GM23338 (cell line): Measurements from ENCODE around the gene PPM1H. TPM values are rescaled to one million over a fixed set of nuclear protein-coding genes. Genes with fewer than 3 reads are reported as not detected.
A peak's percentile ranks its signal among the peaks of the same experiment; 100 is the strongest.

Source experiments
- ATAC-seq: fragments of 200-7000 bp; cut with Tn5 transposase; 3 replicates; pipeline ENCODE4 v1.9.1; 2020
- DNase-seq: peaks from one replicate; pipeline ENCODE4 v3.0.0-alpha.2; 2015; ENCODE audit warnings: low spot score
- H2AFZ ChIP-seq: fragments of 200-600 bp; sonication (generic); 2 replicates; pipeline ENCODE4 v1.8.0; 2016; ENCODE audit warnings: antibody characterized with exemption, mild to moderate bottlenecking, moderate library complexity
- H3F3A ChIP-seq: fragments of 200-600 bp; sonication (generic); replicated peaks from 2 replicates; pipeline ENCODE4 v1.8.0; 2017; ENCODE audit warnings: antibody characterized with exemption, mixed run types, low read depth
- H3K27ac ChIP-seq: fragments of 200-600 bp; sonication (generic); 2 replicates; pipeline ENCODE4 v1.6.1; 2016; ENCODE audit warnings: low read depth
- H3K27me3 ChIP-seq: fragments of 200-600 bp; sonication (generic); 2 replicates; pipeline ENCODE4 v1.8.0; 2016; ENCODE audit warnings: mild to moderate bottlenecking, mixed run types, moderate library complexity; ENCODE audit not compliant: insufficient read depth
- H3K36me3 ChIP-seq: fragments of 200-600 bp; sonication (generic); 2 replicates; pipeline ENCODE4 v1.8.0; 2016; ENCODE audit warnings: mild to moderate bottlenecking; ENCODE audit not compliant: insufficient read depth
- H3K4me1 ChIP-seq: fragments of 200-600 bp; sonication (generic); 2 replicates; pipeline ENCODE4 v1.8.0; 2016; ENCODE audit warnings: mild to moderate bottlenecking, moderate library complexity; ENCODE audit not compliant: insufficient read depth
- H3K4me2 ChIP-seq: fragments of 200-600 bp; sonication (generic); 2 replicates; pipeline ENCODE4 v1.7.1; 2017; ENCODE audit warnings: mixed run types
- H3K4me3 ChIP-seq: fragments of 200-600 bp; sonication (generic); 2 replicates; pipeline ENCODE4 v1.6.1; 2016; ENCODE audit warnings: mixed run types
- H3K79me2 ChIP-seq: fragments of 200-600 bp; sonication (generic); replicated peaks from 2 replicates; pipeline ENCODE4 v1.8.0; 2017; ENCODE audit warnings: mild to moderate bottlenecking; ENCODE audit not compliant: insufficient read depth
- H3K9me2 ChIP-seq: fragments of 200-600 bp; sonication (generic); 2 replicates; pipeline ENCODE4 v1.8.0; 2017; ENCODE audit not compliant: insufficient read depth
- H4K20me1 ChIP-seq: fragments of 200-600 bp; sonication (generic); replicated peaks from 2 replicates; pipeline ENCODE4 v1.8.0; 2017; ENCODE audit warnings: mild to moderate bottlenecking; ENCODE audit not compliant: insufficient read depth
- H3K27ac Mint-ChIP-seq: 2 replicates; pipeline ENCODE4 v1.8.0; 2020; ENCODE audit warnings: inconsistent platforms, mild to moderate bottlenecking, moderate library complexity, mixed read lengths
- H3K27me3 Mint-ChIP-seq: 3 replicates; pipeline ENCODE4 v1.8.0; 2022; ENCODE audit warnings: low read depth, mild to moderate bottlenecking, moderate library complexity, mixed read lengths, inconsistent platforms; ENCODE audit not compliant: insufficient read depth, poor library complexity
- H3K36me3 Mint-ChIP-seq: 3 replicates; pipeline ENCODE4 v1.8.0; 2021; ENCODE audit warnings: low read depth, mild to moderate bottlenecking, inconsistent platforms, moderate library complexity, mixed read lengths
- H3K4me1 Mint-ChIP-seq: 3 replicates; pipeline ENCODE4 v1.8.0; 2020; ENCODE audit warnings: mild to moderate bottlenecking, inconsistent platforms, mixed read lengths
- H3K4me3 Mint-ChIP-seq: 3 replicates; pipeline ENCODE4 v1.8.0; 2021; ENCODE audit warnings: moderate library complexity, mild to moderate bottlenecking, inconsistent platforms, mixed read lengths
- H3K9me3 Mint-ChIP-seq: 3 replicates; pipeline ENCODE4 v1.8.0; 2020; ENCODE audit warnings: moderate library complexity, mild to moderate bottlenecking, inconsistent platforms, mixed read lengths
- CREB1 ChIP-seq: fragments of 250-450 bp; sonication (Bioruptor Pico); IDR thresholded peaks from 2 replicates; pipeline ENCODE4 v1.5.0; 2020; ENCODE audit warnings: low read depth, mild to moderate bottlenecking, moderate library complexity
- CTCF ChIP-seq, 2 experiments: fragments of 200-600 bp in 1 of 2; sonication (generic) in 1 of 2; conservative IDR thresholded peaks; 2 replicates each; pipeline versions ENCODE4 v1.5.1 to v1.6.1; 2016 to 2017; ENCODE audit warnings: antibody characterized with exemption in 2 of 2, low read depth in 2 of 2, mild to moderate bottlenecking in 2 of 2, moderate library complexity in 1 of 2
- ETS1 ChIP-seq: IDR thresholded peaks from 2 replicates; pipeline ENCODE4 v1.6.1; 2016; ENCODE audit warnings: antibody characterized with exemption
- EZH2 ChIP-seq: fragments of 200-600 bp; sonication (generic); IDR thresholded peaks from one replicate; pipeline ENCODE4 v1.8.0; 2017; ENCODE audit warnings: antibody characterized with exemption, mild to moderate bottlenecking, low read depth; ENCODE audit not compliant: unreplicated experiment
- EZH2phosphoT487 ChIP-seq: fragments of 200-600 bp; sonication (generic); IDR thresholded peaks from one replicate; pipeline ENCODE4 v1.8.1; 2018; ENCODE audit warnings: antibody characterized with exemption; ENCODE audit not compliant: unreplicated experiment
- JUNB ChIP-seq: IDR thresholded peaks from one replicate; pipeline ENCODE4 v1.6.1; 2016; ENCODE audit warnings: antibody characterized with exemption; ENCODE audit not compliant: unreplicated experiment
- NANOG ChIP-seq: IDR thresholded peaks from 2 replicates; pipeline ENCODE4 v1.6.1; 2016; ENCODE audit warnings: antibody characterized with exemption, borderline replicate concordance
- POLR2AphosphoS5 ChIP-seq: IDR thresholded peaks from 2 replicates; pipeline ENCODE4 v1.6.1; 2016; ENCODE audit warnings: antibody characterized with exemption, low read depth
- REST ChIP-seq: IDR thresholded peaks from one replicate; pipeline ENCODE4 v1.6.1; 2018; ENCODE audit warnings: antibody characterized with exemption; ENCODE audit not compliant: unreplicated experiment
- STAT1 ChIP-seq: IDR thresholded peaks from one replicate; pipeline ENCODE4 v1.6.1; 2016; ENCODE audit warnings: antibody characterized with exemption; ENCODE audit not compliant: unreplicated experiment
- ZNF114 ChIP-seq: fragments of 250-450 bp; sonication (Bioruptor Pico); IDR thresholded peaks from 2 replicates; pipeline ENCODE4 v1.5.0; 2020; ENCODE audit warnings: mild to moderate bottlenecking, moderate library complexity
- ZNF331 ChIP-seq: fragments of 250-450 bp; sonication (Bioruptor Pico); IDR thresholded peaks from 2 replicates; pipeline ENCODE4 v1.5.0; 2020; ENCODE audit warnings: low read depth, mild to moderate bottlenecking, moderate library complexity
- polyA plus RNA-seq: library from polyadenylated mRNA; unstranded; fragments of >200 nt; fragmentation: Nextera tagmentation; extraction: Ambion mirVana; gene quantifications from 2 replicates; pipeline ENCODE4 v1.2.1, GENCODE V29; 2016
- total RNA-seq: library from RNA; depleted of rRNA; stranded (reverse); fragments of >200 nt; shearing (Covaris generic); gene quantifications from 2 replicates; pipeline ENCODE4 v1.2.3, GENCODE V29; 2014

PPM1H gene
- total and polyA plus RNA-seq, 2 experiments from 2014 or later, result 11.4 to 41.2 TPM

GRCh38 chr12:62697893-62698292 lies 237.1 kb downstream of the PPM1H start (continued):
- TF ChIP-seq CTCF (conservative IDR thresholded peaks at IDR 0.05; ENCODE audit: low read depth in 2 of 2) (no peak), CREB1 (CRISPR knock-in tag) (no peak), NANOG (no peak), ZNF331 (CRISPR knock-in tag) (no peak), ZNF114 (no peak), POLR2AphosphoS5 (no peak)

GRCh38 chr12:62695696-62696095 lies 239.3 kb downstream of the PPM1H start:
- ATAC-seq, result peak; percentile 67
- H3K9me2 ChIP-seq, result peaks cover 14% of the 10 kb centered on the region; the same call in 1 of the 2 replicates
- H3K4me1 ChIP-seq, result peaks cover 17% of the 10 kb centered on the region; the same call in 1 of the 2 replicates
- no peak overlapping the region for H3K4me3 ChIP-seq
- Mint-ChIP-seq H3K36me3 (peaks cover 35% of the 10 kb centered on the region), H3K27ac (no peak overlapping the region), H3K27me3 (peaks cover 3% of the 10 kb centered on the region), H3K4me1 (peaks cover 4% of the 10 kb centered on the region; the same call in 2 of the 3 replicates), H3K9me3 (no peaks in the 10 kb centered on the region), H3K4me3 (no peak overlapping the region)
- no peaks in the 10 kb centered on the region for H3K79me2 ChIP-seq
- no peaks in the 10 kb centered on the region; the same call in none of the 2 replicates for H3F3A ChIP-seq
- no peak overlapping the region for H3K27ac ChIP-seq
- no peak for DNase-seq
- H3K4me2 ChIP-seq, result no peak overlapping the region
- H4K20me1 ChIP-seq, result no peaks in the 10 kb centered on the region
- H2AFZ ChIP-seq, result no peak overlapping the region
- H3K27me3 ChIP-seq, result no peaks in the 10 kb centered on the region
- H3K36me3 ChIP-seq, result no peaks in the 10 kb centered on the region; the same call in 1 of the 2 replicates
- TF ChIP-seq ETS1, result no peak
- TF ChIP-seq NANOG, result no peak
- no peak for TF ChIP-seq JUNB
- TF ChIP-seq EZH2phosphoT487, result no peak
- no peak for TF ChIP-seq ZNF114
- no peak for TF ChIP-seq ZNF331 (CRISPR knock-in tag)
- no peak for TF ChIP-seq REST
- TF ChIP-seq EZH2, result no peak
- TF ChIP-seq CTCF (conservative IDR thresholded peaks at IDR 0.05; ENCODE audit: low read depth in 2 of 2), result no peak
- no peak for TF ChIP-seq CREB1 (CRISPR knock-in tag)
- TF ChIP-seq STAT1, result no peak
